Measurements from ENCODE around the gene FOXL3. TPM values are rescaled to one million over a fixed set of nuclear protein-coding genes. Genes with fewer than 3 reads are reported as not detected.

Gene FOXL3
- total RNA-seq, 3 donors from 2014 or later (not counting 1 experiment from before 2014, with no cell fraction given) = not detected

DNA sequence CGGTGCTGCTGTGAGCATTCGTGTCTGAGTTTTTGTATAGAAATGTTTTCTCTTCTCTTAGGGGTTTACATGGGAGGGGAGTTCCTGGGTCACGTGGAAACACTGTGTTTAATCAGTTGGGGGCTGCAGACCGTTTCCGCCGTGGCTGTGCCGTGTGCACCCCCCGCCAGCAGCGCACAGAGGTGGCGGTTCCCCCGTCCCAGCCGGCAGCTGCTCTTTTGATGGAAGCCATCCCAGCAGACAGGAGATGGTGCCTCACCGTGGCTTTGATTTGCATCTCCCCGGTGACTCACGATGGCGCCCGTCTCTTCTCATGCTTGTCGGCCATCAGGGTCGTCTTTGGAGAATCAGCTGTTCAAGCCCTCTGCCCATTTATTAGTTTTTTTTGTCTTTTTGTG, 34.9 kb upstream of the FOXL3 start:
- no peaks in the 10 kb centered on the region for H3K36me3 ChIP-seq (ENCODE audit: control insufficient read depth, insufficient read depth, low read length)

DNA sequence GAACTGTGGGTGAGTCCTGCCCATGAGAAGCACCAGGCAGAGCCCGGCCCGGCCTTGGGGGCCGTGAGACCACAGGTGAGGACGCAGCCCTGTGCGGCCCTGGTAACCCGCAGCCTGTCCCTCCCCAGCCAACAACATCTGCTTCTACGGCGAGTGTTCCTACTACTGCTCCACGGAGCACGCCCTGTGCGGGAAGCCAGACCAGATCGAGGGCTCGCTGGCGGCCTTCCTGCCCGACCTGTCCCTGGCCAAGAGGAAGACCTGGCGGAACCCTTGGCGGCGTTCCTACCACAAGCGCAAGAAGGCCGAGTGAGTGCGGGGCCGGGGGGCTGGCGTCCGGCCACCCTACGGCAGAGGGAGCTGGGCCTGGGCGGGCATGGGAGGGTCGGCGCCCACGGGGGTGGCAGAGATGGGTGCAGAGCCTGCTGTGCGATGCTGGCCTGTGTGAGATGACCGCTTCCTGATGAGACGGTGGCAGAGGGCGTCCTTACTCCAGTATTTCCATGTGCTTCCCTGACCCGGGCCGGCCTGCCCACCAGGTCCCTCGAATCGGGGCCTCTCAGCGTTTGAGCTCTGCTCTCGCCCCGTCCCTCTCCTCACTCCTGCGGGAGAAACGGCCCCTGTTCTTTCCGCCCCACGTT, 34.1 kb upstream of the FOXL3 start:
- DNase-seq (no peak), ATAC-seq (no peak)
- Histone ChIP-seq H3K4me3 (ENCODE audit: low read length) (no peak overlapping the region), H3K4me1 (ENCODE audit: control insufficient read depth, insufficient read depth, low read length) (no peaks in the 10 kb centered on the region), H3K36me3 (ENCODE audit: control insufficient read depth, insufficient read depth, low read length) (no peaks in the 10 kb centered on the region), H3K27ac (ENCODE audit: low read length) (no peak overlapping the region), H3K9me3 (ENCODE audit: control insufficient read depth, insufficient read depth, low read length) (no peaks in the 10 kb centered on the region), H3K27me3 (ENCODE audit: control insufficient read depth, insufficient read depth, low read length) (no peaks in the 10 kb centered on the region)
- 94% methylated on average over 44 of the region's 44 CpGs for WGBS (ENCODE audit: insufficient coverage)
- no peak overlapping the region for H3K27ac Mint-ChIP-seq
- H3K4me1 Mint-ChIP-seq = no peaks in the 10 kb centered on the region
- intact Hi-C loops (cut with micrococcal nuclease) = no loop called here
- TF ChIP-seq, protein P1, sequence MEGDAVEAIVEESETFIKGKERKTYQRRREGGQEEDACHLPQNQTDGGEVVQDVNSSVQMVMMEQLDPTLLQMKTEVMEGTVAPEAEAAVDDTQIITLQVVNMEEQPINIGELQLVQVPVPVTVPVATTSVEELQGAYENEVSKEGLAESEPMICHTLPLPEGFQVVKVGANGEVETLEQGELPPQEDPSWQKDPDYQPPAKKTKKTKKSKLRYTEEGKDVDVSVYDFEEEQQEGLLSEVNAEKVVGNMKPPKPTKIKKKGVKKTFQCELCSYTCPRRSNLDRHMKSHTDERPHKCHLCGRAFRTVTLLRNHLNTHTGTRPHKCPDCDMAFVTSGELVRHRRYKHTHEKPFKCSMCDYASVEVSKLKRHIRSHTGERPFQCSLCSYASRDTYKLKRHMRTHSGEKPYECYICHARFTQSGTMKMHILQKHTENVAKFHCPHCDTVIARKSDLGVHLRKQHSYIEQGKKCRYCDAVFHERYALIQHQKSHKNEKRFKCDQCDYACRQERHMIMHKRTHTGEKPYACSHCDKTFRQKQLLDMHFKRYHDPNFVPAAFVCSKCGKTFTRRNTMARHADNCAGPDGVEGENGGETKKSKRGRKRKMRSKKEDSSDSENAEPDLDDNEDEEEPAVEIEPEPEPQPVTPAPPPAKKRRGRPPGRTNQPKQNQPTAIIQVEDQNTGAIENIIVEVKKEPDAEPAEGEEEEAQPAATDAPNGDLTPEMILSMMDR (IDR thresholded peaks at IDR 0.05) = no peak
- H3K36me3 Mint-ChIP-seq = no peaks in the 10 kb centered on the region
- peaks cover 0 to 3% of the 10 kb centered on the region in 2 donors for H3K27me3 Mint-ChIP-seq (ENCODE audit: low read depth in 2 of 2)
- H3K4me3 Mint-ChIP-seq = no peak overlapping the region
- H3K9me3 Mint-ChIP-seq = no peaks in the 10 kb centered on the region

More for the DNA sequence above, 34.9 kb upstream of the FOXL3 start:
- Mint-ChIP-seq H3K4me3 (no peak overlapping the region), H3K27me3 (ENCODE audit: low read depth in 2 of 2) (peaks cover 0 to 3% of the 10 kb centered on the region in 2 donors), H3K4me1 (no peaks in the 10 kb centered on the region), H3K9me3 (no peaks in the 10 kb centered on the region), H3K36me3 (no peaks in the 10 kb centered on the region), H3K27ac (no peak overlapping the region)
- DNase-seq (no peak), ATAC-seq (no peak)
- intact Hi-C loops (cut with micrococcal nuclease) = no loop called here
- Histone ChIP-seq H3K27me3 (ENCODE audit: control insufficient read depth, insufficient read depth, low read length) (no peaks in the 10 kb centered on the region), H3K4me1 (ENCODE audit: control insufficient read depth, insufficient read depth, low read length) (no peaks in the 10 kb centered on the region), H3K4me3 (ENCODE audit: low read length) (no peak overlapping the region), H3K9me3 (ENCODE audit: control insufficient read depth, insufficient read depth, low read length) (no peaks in the 10 kb centered on the region), H3K27ac (ENCODE audit: low read length) (no peak overlapping the region)
- WGBS (ENCODE audit: insufficient coverage) = 86% methylated on average over 19 of the region's 19 CpGs
- TF ChIP-seq, protein P1 (IDR thresholded peaks at IDR 0.05) = no peak

DNA sequence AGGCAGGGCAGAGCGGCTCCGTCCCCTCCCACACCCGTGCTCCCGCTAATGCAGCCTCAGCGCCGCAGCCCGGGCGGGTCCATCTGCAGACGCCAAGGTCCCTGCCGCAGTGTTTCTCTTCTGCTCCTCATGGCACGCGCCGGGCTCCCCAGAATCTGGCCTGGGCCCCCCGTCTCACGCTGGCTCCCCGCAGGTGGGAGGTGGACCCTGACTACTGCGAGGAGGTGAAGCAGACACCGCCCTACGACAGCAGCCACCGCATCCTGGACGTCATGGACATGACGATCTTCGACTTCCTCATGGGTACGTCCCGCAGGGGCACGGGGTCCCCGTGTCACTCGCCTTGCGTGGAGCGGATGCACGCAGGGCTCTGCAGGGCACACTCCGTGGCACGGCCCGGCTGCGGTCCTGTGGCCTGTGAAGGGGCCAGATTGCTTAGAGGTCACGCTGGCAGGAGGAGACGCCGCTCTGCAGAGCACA, 33.5 kb upstream of the FOXL3 start:
- Histone ChIP-seq H3K4me3 (ENCODE audit: low read length) (no peak overlapping the region), H3K36me3 (ENCODE audit: control insufficient read depth, insufficient read depth, low read length) (no peaks in the 10 kb centered on the region), H3K27ac (ENCODE audit: low read length) (no peak overlapping the region), H3K4me1 (ENCODE audit: control insufficient read depth, insufficient read depth, low read length) (no peaks in the 10 kb centered on the region), H3K27me3 (ENCODE audit: control insufficient read depth, insufficient read depth, low read length) (no peaks in the 10 kb centered on the region), H3K9me3 (ENCODE audit: control insufficient read depth, insufficient read depth, low read length) (no peaks in the 10 kb centered on the region)
- TF ChIP-seq, protein P1 (IDR thresholded peaks at IDR 0.05) = no peak
- Mint-ChIP-seq H3K9me3 (no peaks in the 10 kb centered on the region), H3K27me3 (ENCODE audit: low read depth in 2 of 2) (peaks cover 0 to 3% of the 10 kb centered on the region in 2 donors), H3K27ac (no peak overlapping the region), H3K4me1 (no peaks in the 10 kb centered on the region), H3K36me3 (no peaks in the 10 kb centered on the region), H3K4me3 (no peak overlapping the region)
- DNase-seq (no peak), ATAC-seq (no peak)
- 96% methylated on average over 38 of the region's 38 CpGs for WGBS (ENCODE audit: insufficient coverage)
- intact Hi-C loops (cut with micrococcal nuclease) = no loop called here
